HG02610 (cell line): ENCODE measurements around the gene GJA3.

Experiments used
- ATAC-seq: cut with Tn5 transposase; IDR thresholded peaks from one replicate; pipeline ENCODE4 v1.9.1; 2021; ENCODE audit warnings: mild to moderate bottlenecking, moderate library complexity; ENCODE audit not compliant: unreplicated experiment

The GJA3 gene

GRCh38 chr13:20151612-20152011, 9.2 kb downstream of the GJA3 start:
- no peak for ATAC-seq

- no peak for ATAC-seq
Observed at GRCh38 chr13:20151016-20151415, 9.8 kb downstream of the GJA3 start.

GRCh38 chr13:20150561-20150960, 10.3 kb downstream of the GJA3 start:
- no peak for ATAC-seq

- no peak for ATAC-seq
Observed at GRCh38 chr13:20149762-20150161, 11.1 kb downstream of the GJA3 start.

- ATAC-seq, result no peak
Observed at GRCh38 chr13:20148501-20149183, 12.2 kb downstream of the GJA3 start.

- no peak for ATAC-seq
Observed at GRCh38 chr13:20146381-20146780, 14.5 kb downstream of the GJA3 start.

- no peak for ATAC-seq
Observed at GRCh38 chr13:20145521-20145920, 15.3 kb downstream of the GJA3 start.

GRCh38 chr13:20144141-20144850, 16.6 kb downstream of the GJA3 start:
- no peak for ATAC-seq

GRCh38 chr13:20142927-20143480, 17.8 kb downstream of the GJA3 start:
- no peak for ATAC-seq

- no peak for ATAC-seq
Observed at GRCh38 chr13:20142023-20142926, 18.6 kb downstream of the GJA3 start.

- no peak for ATAC-seq
Observed at GRCh38 chr13:20141238-20142022, 19.4 kb downstream of the GJA3 start.

GRCh38 chr13:20140487-20140886, 20.4 kb downstream of the GJA3 start:
- no peak for ATAC-seq

GRCh38 chr13:20137875-20138274, 23.0 kb downstream of the GJA3 start:
- ATAC-seq, result no peak

GRCh38 chr13:20136781-20137703, 23.8 kb downstream of the GJA3 start:
- no peak for ATAC-seq

- ATAC-seq, result no peak
Observed at GRCh38 chr13:20134732-20135131, 26.1 kb downstream of the GJA3 start.

- ATAC-seq, result no peak
Observed at GRCh38 chr13:20132052-20132634, 28.7 kb downstream of the GJA3 start.

GRCh38 chr13:20131057-20131832, 29.6 kb downstream of the GJA3 start:
- ATAC-seq, result no peak

- ATAC-seq, result no peak
Observed at GRCh38 chr13:20130652-20131051, 30.2 kb downstream of the GJA3 start.
